Panc1 (cell line): ENCODE results near the gene TBCB.

ENCODE experiments used
- POLR2AphosphoS5 ChIP-seq: IDR thresholded peaks from 2 replicates; pipeline ENCODE4 v1.6.1; 2012; ENCODE audit warnings: mild to moderate bottlenecking, low read depth, low read length, moderate library complexity
- SIN3A ChIP-seq: IDR thresholded peaks from 2 replicates; pipeline ENCODE4 v1.6.1; 2012; ENCODE audit warnings: low read depth, mild to moderate bottlenecking, low read length, moderate library complexity, borderline replicate concordance; ENCODE audit not compliant: insufficient read depth
- TF ChIP-seq, protein P1 (sequence below): fragments of 450-650 bp; IDR thresholded peaks from 2 replicates; pipeline ENCODE4 v1.5.1; 2017; ENCODE audit warnings: mild to moderate bottlenecking
- TF ChIP-seq, protein P2 (sequence below), 2 experiments: IDR thresholded peaks; 2 replicates each; pipeline ENCODE4 v1.6.1; 2011 to 2012; ENCODE audit warnings: low read depth in 2 of 2, control low read depth in 1 of 2, low read length in 1 of 2, mild to moderate bottlenecking in 1 of 2, moderate library complexity in 1 of 2; ENCODE audit not compliant: insufficient read depth in 1 of 2

DNA sequence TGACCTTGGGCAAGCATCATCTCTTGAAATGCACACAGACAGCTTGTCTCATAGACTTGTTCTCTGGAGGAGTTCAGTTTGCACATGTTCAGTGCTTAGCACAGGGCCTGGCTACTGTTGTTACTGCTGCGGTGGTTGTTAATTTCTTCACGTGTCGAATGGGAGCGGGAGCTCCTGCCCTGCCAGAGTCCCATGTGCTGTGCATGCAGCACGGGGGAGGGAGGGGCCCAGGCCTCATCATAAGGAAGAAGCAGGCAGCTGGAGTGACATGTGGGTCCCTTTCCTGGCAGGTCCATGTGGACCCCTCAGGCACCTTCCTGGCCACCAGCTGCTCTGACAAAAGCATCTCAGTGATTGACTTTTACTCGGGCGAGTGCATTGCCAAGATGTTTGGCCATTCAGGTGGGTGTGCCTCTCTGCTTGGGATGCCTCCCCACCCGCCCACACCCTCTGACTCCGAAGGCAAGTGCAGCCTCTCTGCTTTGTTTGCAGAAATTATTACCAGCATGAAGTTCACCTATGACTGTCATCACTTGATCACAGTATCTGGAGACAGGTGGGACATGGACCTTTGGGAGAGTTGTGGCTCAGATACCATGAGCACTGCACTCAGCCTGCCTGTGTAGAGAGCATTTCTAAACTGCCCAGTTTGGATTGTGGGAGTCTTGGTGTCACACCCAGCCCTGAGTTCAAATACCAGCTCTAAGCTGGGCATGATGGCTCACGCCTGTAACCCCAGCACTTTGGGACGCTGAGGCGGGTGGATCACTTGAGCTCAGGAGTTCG, 24.2 kb upstream of the TBCB start:
- TF ChIP-seq, protein P1, sequence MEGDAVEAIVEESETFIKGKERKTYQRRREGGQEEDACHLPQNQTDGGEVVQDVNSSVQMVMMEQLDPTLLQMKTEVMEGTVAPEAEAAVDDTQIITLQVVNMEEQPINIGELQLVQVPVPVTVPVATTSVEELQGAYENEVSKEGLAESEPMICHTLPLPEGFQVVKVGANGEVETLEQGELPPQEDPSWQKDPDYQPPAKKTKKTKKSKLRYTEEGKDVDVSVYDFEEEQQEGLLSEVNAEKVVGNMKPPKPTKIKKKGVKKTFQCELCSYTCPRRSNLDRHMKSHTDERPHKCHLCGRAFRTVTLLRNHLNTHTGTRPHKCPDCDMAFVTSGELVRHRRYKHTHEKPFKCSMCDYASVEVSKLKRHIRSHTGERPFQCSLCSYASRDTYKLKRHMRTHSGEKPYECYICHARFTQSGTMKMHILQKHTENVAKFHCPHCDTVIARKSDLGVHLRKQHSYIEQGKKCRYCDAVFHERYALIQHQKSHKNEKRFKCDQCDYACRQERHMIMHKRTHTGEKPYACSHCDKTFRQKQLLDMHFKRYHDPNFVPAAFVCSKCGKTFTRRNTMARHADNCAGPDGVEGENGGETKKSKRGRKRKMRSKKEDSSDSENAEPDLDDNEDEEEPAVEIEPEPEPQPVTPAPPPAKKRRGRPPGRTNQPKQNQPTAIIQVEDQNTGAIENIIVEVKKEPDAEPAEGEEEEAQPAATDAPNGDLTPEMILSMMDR: no peak
- TF ChIP-seq SIN3A: no peak
- TF ChIP-seq POLR2AphosphoS5: no peak
- TF ChIP-seq, protein P2, sequence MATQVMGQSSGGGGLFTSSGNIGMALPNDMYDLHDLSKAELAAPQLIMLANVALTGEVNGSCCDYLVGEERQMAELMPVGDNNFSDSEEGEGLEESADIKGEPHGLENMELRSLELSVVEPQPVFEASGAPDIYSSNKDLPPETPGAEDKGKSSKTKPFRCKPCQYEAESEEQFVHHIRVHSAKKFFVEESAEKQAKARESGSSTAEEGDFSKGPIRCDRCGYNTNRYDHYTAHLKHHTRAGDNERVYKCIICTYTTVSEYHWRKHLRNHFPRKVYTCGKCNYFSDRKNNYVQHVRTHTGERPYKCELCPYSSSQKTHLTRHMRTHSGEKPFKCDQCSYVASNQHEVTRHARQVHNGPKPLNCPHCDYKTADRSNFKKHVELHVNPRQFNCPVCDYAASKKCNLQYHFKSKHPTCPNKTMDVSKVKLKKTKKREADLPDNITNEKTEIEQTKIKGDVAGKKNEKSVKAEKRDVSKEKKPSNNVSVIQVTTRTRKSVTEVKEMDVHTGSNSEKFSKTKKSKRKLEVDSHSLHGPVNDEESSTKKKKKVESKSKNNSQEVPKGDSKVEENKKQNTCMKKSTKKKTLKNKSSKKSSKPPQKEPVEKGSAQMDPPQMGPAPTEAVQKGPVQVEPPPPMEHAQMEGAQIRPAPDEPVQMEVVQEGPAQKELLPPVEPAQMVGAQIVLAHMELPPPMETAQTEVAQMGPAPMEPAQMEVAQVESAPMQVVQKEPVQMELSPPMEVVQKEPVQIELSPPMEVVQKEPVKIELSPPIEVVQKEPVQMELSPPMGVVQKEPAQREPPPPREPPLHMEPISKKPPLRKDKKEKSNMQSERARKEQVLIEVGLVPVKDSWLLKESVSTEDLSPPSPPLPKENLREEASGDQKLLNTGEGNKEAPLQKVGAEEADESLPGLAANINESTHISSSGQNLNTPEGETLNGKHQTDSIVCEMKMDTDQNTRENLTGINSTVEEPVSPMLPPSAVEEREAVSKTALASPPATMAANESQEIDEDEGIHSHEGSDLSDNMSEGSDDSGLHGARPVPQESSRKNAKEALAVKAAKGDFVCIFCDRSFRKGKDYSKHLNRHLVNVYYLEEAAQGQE (IDR thresholded peaks at IDR 0.05; ENCODE audit: insufficient read depth in 1 of 2, low read depth in 2 of 2, low read length in 1 of 2): no peak
